K562 (cell line): ENCODE measurements around the gene KLK14. TPM values are rescaled to one million over a fixed set of nuclear protein-coding genes. Genes with fewer than 3 reads are reported as not detected.

Experiments used
- ARID4B ChIP-seq: sonication (generic); formaldehyde crosslinking; IDR thresholded peaks from 2 replicates; pipeline ENCODE4 v1.8.0; 2022; ENCODE audit warnings: mild to moderate bottlenecking, missing genetic modification reagents
- NFIC ChIP-seq: fragments of 450-650 bp; IDR thresholded peaks from 2 replicates; pipeline ENCODE4 v1.6.1; 2017; ENCODE audit warnings: mild to moderate bottlenecking, inconsistent platforms
- TOE1 ChIP-seq, 2 experiments: fragments of 450-650 bp in 1 of 2; sonication (generic) in 1 of 2; formaldehyde crosslinking in 1 of 2; IDR thresholded peaks; 2 replicates each; pipeline versions ENCODE4 v1.7.1 to v1.8.0; 2016 to 2022; ENCODE audit warnings: borderline replicate concordance in 2 of 2, mild to moderate bottlenecking in 2 of 2, antibody characterized with exemption in 1 of 2, inconsistent platforms in 1 of 2, low read depth in 1 of 2, missing genetic modification reagents in 1 of 2, moderate library complexity in 1 of 2
- ZNF217 ChIP-seq: sonication (generic); formaldehyde crosslinking; IDR thresholded peaks from 2 replicates; pipeline ENCODE4 v1.8.0; 2022; ENCODE audit warnings: mild to moderate bottlenecking, missing genetic modification reagents
- polyA plus RNA-seq, 8 experiments: library from polyadenylated mRNA; depleted of rRNA in 4 of 8; stranded (reverse) in 5 of 8; unstranded in 3 of 8; fragments of >200 nt; fragmentation: Nextera tagmentation in 2 of 8; fragmentation: Illumina TruSeq in 1 of 8; extraction: Ambion mirVana in 2 of 8; extraction: Trizol in 1 of 8; gene quantifications; 2 replicates each; pipeline versions ENCODE4 v1.2.1 to v1.2.3, GENCODE V29; 2011 to 2014; ENCODE audit warnings: inconsistent platforms in 1 of 8, missing spikeins in 1 of 8
- total RNA-seq, 7 experiments: library from RNA; depleted of rRNA in 6 of 7; stranded (reverse); fragments of >200 nt in 6 of 7; fragmentation: Illumina TruSeq in 2 of 7; extraction: Trizol in 2 of 7; gene quantifications; 2 replicates each; pipeline versions ENCODE4 v1.2.1 to v1.2.3, GENCODE V29; 2011 to 2021; ENCODE audit warnings: low replicate concordance in 1 of 7
- TF ChIP-seq, protein P1 (sequence below), 2 experiments: fragments of 450-650 bp in 1 of 2; sonication (generic) in 1 of 2; formaldehyde crosslinking in 1 of 2; IDR thresholded peaks in 1 of 2; conservative IDR thresholded peaks in 1 of 2; 2 replicates each; pipeline versions ENCODE4 v1.6.1 to v1.8.1; 2016 to 2023; ENCODE audit warnings: mild to moderate bottlenecking in 2 of 2, moderate library complexity in 2 of 2, inconsistent platforms in 1 of 2, missing genetic modification reagents in 1 of 2

KLK14 gene
- total and polyA plus RNA-seq, 9 of the 15 experiments (the other 6 are each of a cell fraction or from before 2014, with no cell fraction given): not detected

DNA sequence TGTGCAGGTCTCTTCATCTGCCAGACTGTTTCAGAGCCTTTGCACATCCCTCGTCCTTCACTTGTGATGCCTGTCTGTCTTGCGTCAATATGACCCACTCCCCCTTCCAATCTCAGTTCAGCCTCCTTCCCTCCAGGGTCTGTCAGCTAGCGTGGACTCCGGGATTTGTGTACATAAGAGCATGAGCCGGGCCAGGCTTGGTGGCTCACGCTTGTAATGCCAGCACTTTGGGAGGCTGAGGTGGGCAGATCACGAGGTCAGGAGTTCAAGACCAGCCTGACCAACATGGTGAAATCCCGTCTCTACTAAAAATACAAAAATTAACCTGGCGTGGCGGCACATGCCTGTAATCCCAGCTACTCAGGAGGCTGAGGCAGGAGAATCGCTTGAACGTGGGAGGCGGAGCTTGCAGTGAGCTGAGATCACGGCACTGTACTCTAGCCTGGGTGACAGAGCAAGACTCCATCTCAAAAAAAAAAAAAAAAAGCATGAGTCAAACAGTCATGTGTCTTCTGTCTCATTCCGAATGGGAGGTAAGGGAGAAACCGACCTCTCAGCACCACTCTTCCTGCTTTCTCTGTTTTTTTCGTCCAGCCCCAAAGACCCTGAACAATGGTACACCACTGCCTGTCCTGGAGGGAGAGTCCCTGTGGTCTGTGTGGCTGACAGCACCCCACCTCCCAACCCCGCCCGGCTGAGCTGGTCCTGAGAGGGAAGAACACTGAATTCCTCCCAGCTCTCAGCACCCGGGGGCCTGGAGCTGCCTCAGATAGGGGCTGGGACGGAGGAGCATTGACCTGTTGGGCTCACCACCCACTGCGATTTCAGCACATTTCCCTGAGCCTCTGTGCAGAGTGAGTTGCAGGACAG, 39.7 kb upstream of the KLK14 start (continued):
- TF ChIP-seq ARID4B (CRISPR knock-in tag): no peak
- peak; percentile 47; the same call in 1 of the 2 replicates for TF ChIP-seq TOE1 (IDR thresholded peaks at IDR 0.05; ENCODE audit: borderline replicate concordance)
- no peak for TF ChIP-seq TOE1 (CRISPR knock-in tag; IDR thresholded peaks at IDR 0.05; ENCODE audit: borderline replicate concordance, low read depth)
- no peak for TF ChIP-seq NFIC
- no peak for TF ChIP-seq ZNF217
- TF ChIP-seq, protein P1, sequence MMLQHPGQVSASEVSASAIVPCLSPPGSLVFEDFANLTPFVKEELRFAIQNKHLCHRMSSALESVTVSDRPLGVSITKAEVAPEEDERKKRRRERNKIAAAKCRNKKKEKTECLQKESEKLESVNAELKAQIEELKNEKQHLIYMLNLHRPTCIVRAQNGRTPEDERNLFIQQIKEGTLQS (IDR thresholded peaks at IDR 0.05): peak; percentile 53; the same call in 1 of the 2 replicates
- TF ChIP-seq, protein P1 (CRISPR knock-in tag; conservative IDR thresholded peaks at IDR 0.05): no peak
